GM18909 (cell line): ENCODE data around the gene PYY.

Experiments
- ATAC-seq: cut with Tn5 transposase; IDR thresholded peaks from one replicate; pipeline ENCODE4 v1.9.1; 2021; ENCODE audit warnings: mild to moderate bottlenecking; ENCODE audit not compliant: unreplicated experiment, poor library complexity

PYY gene

DNA sequence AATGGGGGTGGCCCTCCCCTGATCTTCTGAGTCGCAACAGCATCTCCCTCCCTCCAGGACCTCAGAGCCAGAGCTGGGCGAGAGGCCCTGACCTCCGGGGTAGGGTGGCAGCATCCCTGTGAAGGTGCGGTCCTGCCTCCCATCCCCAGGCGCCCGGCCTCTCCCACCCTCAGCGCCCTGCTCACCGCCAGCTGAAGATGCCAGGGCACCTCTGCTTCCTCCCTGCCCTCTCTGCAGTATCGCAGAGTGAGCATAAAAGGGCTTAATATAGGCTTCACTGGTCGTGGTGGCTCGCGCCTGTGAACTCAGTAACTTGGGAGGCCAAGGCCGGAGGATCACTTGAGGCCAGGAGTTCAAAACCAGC, 35.7 kb downstream of the PYY start:
- ATAC-seq, result no peak

DNA sequence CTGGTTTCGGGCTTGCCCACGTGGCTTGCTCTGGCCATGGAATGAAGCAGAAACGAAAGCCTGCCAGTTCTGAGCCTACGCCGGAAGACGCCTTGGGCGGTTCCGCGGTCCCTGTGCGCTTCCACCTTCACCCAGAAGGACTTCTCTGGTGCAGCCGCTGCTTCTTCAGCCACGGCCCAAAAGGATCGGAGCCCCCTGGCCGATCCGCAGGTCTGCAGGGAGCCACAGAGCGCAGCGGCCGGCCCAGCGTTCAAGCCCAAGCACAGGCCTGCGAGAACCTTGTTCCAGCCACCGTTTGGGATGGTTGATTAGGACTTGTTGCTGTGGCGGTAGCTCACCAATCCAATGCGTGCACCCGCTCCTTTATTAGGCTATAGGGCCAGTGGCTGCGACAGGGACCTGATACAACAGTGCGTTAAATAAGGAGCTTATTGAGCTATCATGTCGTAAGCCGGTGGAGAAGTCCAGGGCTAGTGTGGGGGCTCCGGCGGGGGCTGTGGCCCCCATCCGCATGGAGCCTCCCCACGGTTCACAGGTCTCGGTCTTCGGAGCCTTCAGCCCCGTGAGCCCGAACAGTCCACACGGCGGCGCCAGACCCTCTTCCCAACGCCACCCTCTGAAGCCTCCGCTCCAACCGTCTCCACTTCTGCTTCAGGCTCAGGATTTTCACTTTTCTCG, 36.3 kb downstream of the PYY start:
- ATAC-seq, result no peak

DNA sequence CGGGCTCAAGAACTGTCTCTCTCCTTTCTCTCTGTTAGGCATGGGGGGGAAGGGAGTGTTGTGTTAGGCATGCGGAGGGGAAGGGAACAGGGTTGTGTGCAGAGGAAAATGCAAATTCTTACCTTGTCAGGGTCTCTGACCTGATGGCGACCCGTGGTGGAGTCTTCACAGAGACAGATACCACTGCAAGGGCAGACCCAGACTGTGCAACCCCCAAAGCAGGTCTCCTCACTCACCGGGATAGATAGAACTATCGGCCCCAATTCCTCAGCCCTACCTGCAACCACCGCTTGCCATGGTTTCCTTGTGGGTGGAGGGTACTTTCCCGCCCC, 36.8 kb downstream of the PYY start:
- no peak for ATAC-seq

DNA sequence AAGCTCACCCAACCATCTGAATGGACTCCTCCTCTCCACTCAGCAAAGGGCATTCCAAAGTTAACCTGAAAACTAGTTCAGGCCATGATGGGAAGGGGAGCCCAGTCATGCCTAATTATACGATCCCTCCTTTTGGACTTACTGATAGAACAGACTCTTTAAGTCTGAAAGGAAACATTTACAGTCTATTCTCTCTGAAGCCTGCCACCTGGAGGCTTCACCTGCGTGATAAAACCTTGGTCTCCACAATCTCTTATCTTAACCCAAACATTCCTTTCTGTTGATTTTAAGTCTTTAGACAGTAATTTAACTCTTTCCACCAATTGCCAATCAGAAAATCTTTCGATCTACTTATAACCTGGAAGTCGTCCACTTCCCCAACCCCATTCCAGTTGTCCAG, 37.4 kb downstream of the PYY start:
- no peak for ATAC-seq

DNA sequence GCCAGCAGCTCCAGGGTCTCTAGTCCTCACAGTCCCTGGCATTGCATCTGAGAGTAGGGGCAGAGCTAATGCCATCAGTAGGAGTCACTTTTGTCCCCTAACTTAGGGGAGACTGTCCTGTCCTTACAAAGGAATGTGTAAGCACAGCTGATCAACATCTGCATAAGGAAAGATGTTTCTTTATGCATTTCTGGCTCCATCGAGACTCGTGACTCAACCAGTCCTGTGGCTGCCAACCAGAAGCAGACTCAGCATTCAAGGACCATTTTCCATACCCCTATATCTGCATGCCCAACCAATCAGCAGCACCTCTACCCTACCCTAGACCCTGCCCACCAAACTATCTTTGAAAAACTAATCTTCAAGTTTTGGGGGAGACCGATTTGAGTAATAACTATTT, 38.2 kb downstream of the PYY start:
- ATAC-seq, result no peak

DNA sequence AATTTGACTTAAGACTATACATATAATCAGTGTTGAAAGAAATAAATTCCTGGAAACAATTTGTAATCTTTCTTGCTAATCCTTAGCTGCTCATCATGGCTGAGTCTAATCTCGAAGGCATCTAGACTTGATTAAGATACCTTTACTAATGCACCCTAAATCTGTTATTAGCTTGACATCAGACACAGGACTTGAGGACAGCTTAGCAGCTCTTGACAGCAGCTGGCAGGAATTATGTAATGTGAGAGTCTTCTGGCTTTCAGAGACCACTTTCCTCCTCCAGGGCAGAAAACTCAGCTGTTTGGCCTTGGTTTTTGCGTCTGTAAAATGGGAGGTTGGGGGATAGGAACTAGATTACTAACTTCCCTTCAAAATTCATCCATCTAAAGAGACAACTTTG, 39.3 kb downstream of the PYY start:
- no peak for ATAC-seq

DNA sequence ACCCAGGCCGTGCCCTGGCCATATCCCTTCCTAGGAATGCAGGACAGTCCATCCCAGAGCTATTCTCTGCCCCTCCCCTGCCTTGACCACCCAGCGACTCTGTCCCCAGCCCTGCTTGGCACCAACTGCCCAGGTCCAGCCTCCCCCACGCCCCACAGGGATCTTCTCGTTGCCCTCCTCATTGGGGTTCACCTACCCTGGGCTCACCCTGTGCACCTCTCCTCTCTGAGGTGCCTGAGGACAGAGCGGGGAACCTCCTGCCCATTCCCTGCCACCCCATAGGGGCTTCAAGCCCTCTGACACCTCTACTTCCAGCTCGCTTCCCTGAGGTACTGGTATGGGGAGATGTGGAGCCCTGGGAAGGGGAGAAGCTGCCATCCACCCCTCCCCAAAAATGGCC, 40.2 kb downstream of the PYY start:
- ATAC-seq, result no peak

DNA sequence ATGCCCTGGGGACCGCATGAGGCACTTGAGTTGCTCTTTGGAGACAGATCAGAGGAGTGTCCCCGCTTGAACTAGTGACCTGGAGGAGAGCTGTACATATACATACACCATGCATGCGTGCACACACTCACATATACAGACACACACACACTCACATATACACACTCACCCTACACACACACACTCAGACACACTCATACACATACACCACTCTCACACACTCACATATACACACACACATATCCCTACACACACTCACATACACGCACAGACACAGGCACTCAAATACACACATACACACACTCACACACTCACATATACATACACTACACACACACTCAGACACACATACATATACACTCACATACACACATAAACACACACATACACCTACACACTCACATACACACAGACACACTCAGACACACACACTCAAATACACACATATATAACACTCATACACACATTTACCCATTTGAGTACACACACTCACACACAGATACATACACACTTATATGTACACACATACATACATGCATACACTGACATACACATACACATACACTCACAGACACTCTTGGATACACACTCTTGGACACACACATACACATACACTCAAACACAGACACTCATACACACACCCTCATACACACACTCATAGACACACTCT, 41.0 kb downstream of the PYY start:
- no peak for ATAC-seq

DNA sequence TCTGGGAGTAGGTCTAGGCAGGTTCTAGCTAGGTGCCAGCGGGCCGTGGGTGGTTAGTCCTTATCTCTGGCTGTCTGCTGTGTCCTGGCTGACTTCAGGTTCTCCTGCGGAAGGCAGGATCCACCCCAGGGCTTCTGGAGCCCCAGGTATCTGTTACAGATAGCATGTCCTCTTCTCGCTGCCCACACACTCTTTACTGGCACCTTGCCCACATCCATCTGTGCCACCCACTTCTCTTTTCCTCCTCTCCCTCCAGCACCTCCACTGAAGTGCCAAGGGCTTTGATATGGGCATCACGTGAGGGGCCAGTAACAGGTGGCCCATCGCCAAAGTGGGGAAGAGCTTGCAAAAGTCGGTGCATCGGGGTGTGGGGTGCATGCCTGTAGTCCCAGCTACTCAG, 41.8 kb downstream of the PYY start:
- ATAC-seq, result no peak

DNA sequence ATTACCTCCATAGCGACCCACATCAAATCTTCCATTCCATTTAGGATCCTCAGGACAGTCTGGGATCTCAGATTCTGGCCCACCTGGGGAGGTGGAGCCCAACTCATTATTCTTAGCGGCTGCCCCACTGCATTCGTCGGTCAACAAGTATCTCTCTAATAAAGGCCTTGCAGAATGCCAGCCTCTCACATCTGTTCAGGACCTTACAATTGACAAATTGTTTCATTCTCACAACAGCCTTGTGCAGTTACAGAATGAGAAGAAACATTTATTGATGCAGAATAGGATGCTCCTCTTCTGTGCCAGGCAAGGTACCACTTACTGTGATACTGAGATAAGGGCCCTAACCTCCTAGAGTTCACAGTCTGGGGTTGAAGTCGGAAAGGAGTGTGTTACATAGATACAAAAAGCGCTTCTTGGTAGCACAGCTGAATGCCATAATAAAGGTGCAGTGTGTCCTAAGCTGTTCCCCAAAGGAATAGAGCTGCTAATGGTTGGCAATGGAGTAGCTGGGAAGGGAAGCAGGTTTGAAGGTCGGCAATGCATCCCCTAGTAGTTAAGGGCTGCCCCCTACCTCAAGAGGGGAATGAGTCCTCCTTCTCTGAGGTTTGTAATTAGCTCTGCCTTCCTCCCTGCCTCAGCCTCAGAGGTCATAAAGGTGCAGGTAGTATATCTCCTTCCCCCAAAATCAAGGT, 44.1 kb downstream of the PYY start:
- no peak for ATAC-seq

DNA sequence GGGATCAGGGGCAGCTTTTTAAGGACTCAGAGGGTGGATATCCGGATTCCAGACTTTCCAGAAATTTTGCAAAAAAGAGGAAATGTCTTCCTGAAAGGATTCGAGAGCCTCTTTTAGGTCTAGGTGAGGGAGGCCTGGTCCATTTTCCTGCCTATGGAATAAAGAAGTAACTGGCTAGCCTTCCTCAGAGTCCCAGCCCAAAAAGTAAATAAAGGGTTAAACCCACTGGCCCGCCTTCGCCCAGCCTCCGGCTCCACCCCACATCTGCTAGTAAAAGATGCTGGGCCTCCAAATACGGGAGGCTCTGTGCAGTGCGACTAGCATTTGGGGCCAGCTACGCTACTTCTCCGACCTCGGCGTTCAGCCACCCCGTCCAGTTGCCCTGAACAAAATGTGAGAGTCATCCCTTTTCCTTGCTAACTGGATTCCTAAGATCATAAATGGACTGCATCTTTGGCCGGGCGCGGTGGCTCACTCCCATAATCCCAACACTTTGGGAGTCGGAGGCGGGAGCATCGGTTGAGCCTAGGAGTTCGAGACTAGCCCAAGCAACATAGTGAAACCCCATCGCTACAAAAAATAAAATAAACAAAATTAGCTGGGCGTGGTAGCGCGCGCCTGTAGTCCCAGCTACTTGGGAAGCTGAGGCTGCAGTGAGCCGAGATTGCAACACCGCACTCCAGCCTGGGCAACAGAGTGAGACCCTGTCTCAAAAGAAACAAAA, 45.6 kb downstream of the PYY start:
- no peak for ATAC-seq

DNA sequence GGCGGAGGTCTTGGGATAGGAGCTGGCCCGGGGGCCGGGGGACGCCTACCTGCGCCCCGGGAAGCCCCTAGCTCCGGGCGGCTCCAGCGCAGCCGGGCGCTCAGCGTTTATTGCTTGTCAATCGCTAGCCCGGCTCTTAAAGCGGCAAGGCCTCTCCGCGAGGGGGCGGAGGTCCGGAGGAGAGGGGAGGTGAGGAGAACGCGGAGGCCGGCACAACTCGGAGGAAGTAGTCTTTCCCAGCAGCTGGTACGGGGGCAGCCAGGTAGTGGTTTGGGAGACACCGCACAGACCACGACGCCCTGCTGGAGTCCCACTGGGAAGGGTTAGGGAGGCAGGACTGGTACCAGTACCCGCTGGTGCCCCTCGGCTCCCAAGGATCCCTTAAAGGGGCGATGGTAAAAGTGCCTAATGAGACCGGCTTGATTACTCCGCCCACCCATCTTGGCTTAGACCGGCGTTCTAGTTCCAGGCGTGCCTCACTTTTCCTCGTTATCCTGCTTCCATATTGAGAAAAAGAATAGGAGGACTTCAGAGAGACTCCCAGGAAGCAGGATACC, 46.2 kb downstream of the PYY start, which contains the start of gene MPP2:
Gene MPP2, minus strand, starts transcription at position 112 of the 557 bp plus-strand sequence. CDS start 3,076 bp downstream, outside the sequence.
- no peak for ATAC-seq

DNA sequence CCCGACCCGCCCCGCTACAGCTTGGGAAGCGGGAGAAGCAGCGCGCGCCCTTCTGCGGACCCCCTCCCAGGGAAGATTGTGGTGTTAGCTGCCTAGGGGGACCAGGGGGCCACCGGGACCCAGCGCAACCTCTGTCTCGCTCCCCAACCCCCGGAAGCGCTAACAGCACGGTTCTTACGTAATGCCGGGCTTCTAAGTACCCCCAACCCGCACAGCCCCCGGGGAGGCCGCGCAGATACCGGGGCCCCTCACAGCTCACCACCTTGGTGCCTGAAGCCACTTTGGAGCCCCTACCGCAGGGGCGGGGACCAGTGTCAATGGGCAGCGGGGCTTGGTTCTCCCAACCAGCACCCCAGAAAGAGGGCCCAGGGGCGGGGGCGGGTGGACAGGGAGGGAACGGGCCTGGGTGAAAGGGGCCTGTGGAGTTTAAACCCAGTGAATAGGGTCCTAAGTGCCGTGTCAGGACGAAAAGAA, 46.8 kb downstream of the PYY start:
- ATAC-seq, result no peak

DNA sequence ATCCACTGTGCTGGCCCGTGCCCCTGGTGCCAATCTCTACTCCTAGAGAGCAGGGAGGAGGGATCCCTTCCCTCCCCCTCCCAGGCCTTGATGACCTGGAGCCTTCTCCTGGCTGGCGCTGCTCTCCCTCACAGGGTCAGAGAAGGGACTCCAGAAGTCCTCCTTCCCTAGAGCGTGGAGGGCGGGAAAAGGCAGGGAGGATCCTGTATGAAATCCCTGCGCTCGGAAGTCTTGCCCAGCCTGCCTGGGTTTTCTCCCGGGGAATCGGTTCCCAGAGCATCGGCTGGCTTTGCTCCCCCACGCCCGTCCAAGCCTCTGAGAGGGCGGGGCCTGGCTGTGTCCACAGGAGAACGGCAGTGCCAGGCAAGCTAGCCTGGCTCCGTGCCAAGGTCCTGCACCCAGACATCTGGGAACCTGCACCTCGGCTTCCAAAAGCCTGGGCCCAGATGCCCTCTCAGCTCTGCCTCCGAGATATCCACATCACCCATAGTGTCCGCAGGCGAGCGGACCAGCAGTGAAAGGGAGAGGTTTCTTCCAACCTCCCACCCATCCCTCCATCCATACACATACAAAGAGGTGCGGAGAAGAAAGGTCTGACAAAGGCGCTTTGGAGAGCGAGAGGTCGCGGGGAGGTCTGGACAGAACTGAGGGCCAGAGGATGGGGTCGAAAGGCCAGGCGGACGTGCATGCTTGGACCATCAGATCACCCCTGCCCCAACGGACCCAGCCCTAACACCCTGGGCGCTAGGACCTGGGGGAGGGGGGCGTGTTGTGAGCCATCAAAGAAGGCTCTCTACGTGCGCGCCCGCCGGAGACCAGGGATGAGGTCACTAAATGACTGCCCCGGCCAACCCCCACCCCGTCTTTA, 47.5 kb downstream of the PYY start:
- ATAC-seq, result no peak

DNA sequence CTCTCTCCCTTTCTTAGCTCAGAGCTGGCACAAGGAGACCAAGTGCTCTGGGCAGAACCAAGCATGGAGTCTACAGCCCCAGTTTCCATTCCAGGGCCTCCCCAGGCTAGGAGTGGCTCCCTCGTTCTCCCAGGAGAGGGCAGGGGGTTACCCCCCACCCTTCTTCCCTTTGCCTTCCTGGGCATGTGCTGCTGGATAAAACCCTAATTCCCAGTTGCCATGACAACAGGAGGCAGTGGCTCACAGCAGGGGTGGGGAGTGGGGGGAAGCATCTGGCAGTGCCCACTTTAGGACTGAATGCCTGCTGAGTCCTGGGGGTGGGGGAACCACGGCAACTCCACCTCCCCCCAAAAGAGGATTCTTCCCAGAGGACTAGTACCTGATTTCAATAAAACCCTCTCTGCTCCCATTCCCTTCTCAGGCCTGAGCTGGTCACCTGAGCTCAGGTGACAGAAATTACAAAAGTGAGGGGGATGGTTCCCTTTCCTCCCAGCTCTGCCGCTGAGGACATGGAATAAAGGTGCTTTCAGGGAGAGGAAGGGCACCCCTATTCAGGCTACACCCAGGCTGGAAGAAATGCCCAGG, 48.2 kb downstream of the PYY start:
- no peak for ATAC-seq
